Glomerular endothelial cell (primary cell): ENCODE results near the gene NDUFAF8. TPM values are rescaled to one million over a fixed set of nuclear protein-coding genes. Genes with fewer than 3 reads are reported as not detected.

Experiments
- DNase-seq: peaks from one replicate; pipeline ENCODE4 v3.0.0-alpha.2; 2011; ENCODE audit warnings: low read depth, low spot score; ENCODE audit errors: extremely low read depth
- total RNA-seq: library from RNA; depleted of rRNA; stranded (reverse); fragments of >200 nt; gene quantifications from 2 replicates; pipeline ENCODE4 v1.2.3, GENCODE V29; 2015

NDUFAF8 gene
- total RNA-seq, 1 donor from 2014 or later: 32.4 TPM

DNA sequence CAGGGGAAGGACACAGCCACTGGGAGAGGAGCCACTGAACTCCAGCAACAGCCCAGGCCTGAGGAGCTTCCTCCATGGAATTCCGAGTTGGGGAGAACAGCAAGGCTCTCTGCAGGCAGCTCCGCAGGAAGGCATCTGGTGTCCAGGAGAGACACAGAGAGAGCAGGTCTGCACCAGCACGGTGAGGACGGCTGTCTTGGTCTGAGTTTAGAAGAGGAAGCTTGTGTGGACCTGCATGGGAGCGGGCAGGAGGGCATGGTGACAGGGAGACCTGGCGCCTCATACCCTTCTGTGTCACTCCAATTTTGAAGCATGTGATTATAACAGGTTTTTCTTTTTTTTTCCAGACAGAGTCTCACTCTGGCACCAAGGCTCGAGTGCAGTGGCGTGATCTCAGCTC is 49.6 kb downstream of the NDUFAF8 start:
- DNase-seq: no peak

DNA sequence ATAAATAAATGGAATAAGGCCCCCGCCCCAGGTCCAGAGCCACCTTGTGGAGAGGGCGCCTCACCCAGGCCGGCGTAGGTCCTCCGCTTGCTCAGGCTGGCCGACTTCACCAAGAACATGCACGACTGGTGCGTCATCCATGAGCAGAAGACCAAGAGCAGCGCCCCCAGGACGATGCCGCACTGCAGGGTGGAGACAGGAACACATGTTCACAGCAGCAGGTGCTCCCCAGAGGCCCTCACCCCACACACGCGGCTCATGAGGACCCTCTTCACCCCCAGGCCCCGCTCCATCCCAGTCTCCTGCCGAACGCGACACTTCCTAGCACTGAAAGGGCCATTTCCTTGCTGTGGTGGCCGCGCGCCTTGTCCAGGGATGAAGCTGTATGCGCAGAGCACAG is 50.5 kb downstream of the NDUFAF8 start:
- DNase-seq: no peak

DNA sequence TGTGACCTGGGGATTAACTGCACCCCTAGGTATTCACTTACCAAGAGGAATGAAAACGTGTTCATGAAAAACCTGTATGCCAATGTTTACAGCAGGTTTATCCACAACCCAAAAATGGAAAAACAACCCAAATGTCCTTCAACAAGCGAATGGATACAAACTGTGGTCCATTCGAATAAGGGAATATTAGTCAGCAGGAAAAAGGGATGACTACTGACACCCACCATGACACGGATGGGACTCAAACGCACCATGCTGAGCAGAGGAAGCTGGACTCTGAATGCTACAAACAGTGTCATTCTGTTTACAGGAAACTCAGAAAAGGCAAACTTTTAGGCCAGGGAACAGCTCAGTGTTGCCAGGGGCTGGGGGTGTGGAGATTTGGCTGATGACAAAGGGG is 51.1 kb downstream of the NDUFAF8 start:
- DNase-seq: no peak

Other genes with a start within 250 kb of the NDUFAF8 start
- gene CHMP6, start 247.5 kb upstream of the NDUFAF8 start, total RNA-seq: 35.2 and 46.8 TPM in 2 replicates
- 22.0 and 30.6 TPM in 2 replicates for gene BAIAP2, start 204.2 kb upstream of the NDUFAF8 start, total RNA-seq
- gene PVALEF, start 73.8 kb upstream of the NDUFAF8 start, total RNA-seq: not detected in 2 replicates
- 7.3 and 8.9 TPM in 2 replicates for gene AATK, start 73.1 kb upstream of the NDUFAF8 start, total RNA-seq
- 14.6 and 15.2 TPM in 2 replicates for gene CEP131, start 16.4 kb upstream of the NDUFAF8 start, total RNA-seq
- gene TEPSIN, start 263 bp upstream of the NDUFAF8 start, total RNA-seq: 30.2 and 53.8 TPM in 2 replicates
- 113 and 162 TPM in 2 replicates for gene SLC38A10, start 56.0 kb downstream of the NDUFAF8 start, total RNA-seq
- gene BAHCC1, start 156.1 kb downstream of the NDUFAF8 start, total RNA-seq: 19.3 and 30.5 TPM in 2 replicates